ENCODE measurements around the gene SHOC2. TPM values are rescaled to one million over a fixed set of nuclear protein-coding genes. Genes with fewer than 3 reads are reported as not detected.
A peak's percentile ranks its signal among the peaks of the same experiment; 100 is the strongest.

The SHOC2 gene
- total and polyA plus RNA-seq, 9 donors: 19.4 to 91.2 (median 63.1) TPM

GRCh38 chr10:110893559-110894179, 25.7 kb upstream of the SHOC2 start:
- no peak for DNase-seq
- peak; percentile 25 to 55 (median 37) for TF ChIP-seq CTCF (IDR thresholded peaks at IDR 0.05)
- no peak for TF ChIP-seq POLR2A (IDR thresholded peaks at IDR 0.05)
- H3K27me3 ChIP-seq: no peaks in the 10 kb centered on the region
- H3K9me3 ChIP-seq: no peaks in the 10 kb centered on the region
- no peaks in the 10 kb centered on the region for H3K36me3 ChIP-seq
- intact Hi-C loops (cut with DNase I): no loop called here
- H3K4me3 ChIP-seq: no peak overlapping the region
- H3K4me1 ChIP-seq (ENCODE audit: insufficient read depth): no peaks in the 10 kb centered on the region
- 31 to 33% (median 32%) methylated on average over 4 of the region's 4 CpGs for WGBS, 3 donors
- H3K27ac ChIP-seq: no peak overlapping the region

GRCh38 chr10:110897184-110897583, 22.2 kb upstream of the SHOC2 start:
- H3K36me3 ChIP-seq: no peaks in the 10 kb centered on the region
- intact Hi-C loops (cut with DNase I): loop anchor here in 1 of 4 donors (5.0 kb wide), 1 partner anchor 150 kb away; no protein-coding TSS in a partner anchor

DNA sequence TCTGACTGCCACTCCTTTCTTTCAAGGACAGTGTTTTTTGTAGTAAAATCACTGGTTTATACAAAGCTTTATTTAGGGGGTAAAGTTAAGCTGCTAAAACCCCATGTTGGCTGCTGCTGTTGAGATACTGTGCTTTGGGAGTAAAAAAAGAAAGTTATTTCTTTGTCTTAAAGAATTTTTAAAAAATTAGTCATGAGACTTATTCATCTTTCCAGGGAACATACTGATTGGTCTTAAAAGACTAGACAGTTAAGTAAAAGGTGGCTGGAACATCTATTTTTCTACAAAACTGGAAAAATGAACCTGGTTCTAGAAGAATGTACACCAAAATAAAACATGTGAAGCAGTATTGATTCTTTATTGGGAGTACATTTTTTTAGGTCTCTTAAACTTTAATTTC, 21.0 kb upstream of the SHOC2 start:
- Histone ChIP-seq H3K9me3 (no peaks in the 10 kb centered on the region), H3K4me3 (no peak overlapping the region), H3K27me3 (no peaks in the 10 kb centered on the region), H3K36me3 (no peaks in the 10 kb centered on the region), H3K4me1 (ENCODE audit: insufficient read depth) (no peaks in the 10 kb centered on the region), H3K27ac (no peak overlapping the region)
- intact Hi-C loops (cut with DNase I): loop anchor here in 1 of 4 donors (5.0 kb wide), 1 partner anchor 151 kb away; no protein-coding TSS in a partner anchor
- no peak for DNase-seq
- TF ChIP-seq CTCF (IDR thresholded peaks at IDR 0.05): no peak
- TF ChIP-seq POLR2A (IDR thresholded peaks at IDR 0.05): no peak
- no peak for TF ChIP-seq EP300 (IDR thresholded peaks at IDR 0.05)

More at GRCh38 chr10:110897184-110897583, 22.2 kb upstream of the SHOC2 start:
- Histone ChIP-seq H3K27me3 (no peaks in the 10 kb centered on the region), H3K4me3 (no peak overlapping the region), H3K4me1 (ENCODE audit: insufficient read depth) (no peaks in the 10 kb centered on the region), H3K9me3 (no peaks in the 10 kb centered on the region), H3K27ac (no peak overlapping the region)
- DNase-seq: no peak
- 32 to 70% (median 49%) methylated on average over 1 of the region's 1 CpG for WGBS, 3 donors
- TF ChIP-seq EP300 (IDR thresholded peaks at IDR 0.05) (no peak), CTCF (IDR thresholded peaks at IDR 0.05) (no peak), POLR2A (IDR thresholded peaks at IDR 0.05) (no peak)

DNA sequence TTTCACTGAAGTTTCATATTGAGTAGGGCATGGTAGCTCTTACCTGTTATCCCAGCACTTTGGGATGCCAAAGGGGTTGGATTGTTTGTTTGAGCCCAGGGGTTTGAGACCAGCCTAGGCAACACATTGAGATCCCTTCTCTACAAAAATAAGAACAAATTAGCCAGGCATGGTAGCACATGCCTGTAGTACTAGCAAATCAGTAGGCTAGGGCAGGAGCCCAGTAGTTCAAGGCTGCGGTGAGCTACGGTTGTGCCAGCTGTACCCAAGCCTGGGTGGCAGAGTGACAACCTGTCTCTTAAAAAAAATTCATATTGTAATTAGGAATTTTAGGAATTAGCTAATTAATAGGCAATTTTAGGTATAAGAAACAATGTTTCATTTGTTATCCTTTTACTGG, 18.4 kb upstream of the SHOC2 start:
- Histone ChIP-seq H3K36me3 (no peaks in the 10 kb centered on the region), H3K4me1 (ENCODE audit: insufficient read depth) (no peaks in the 10 kb centered on the region), H3K27me3 (no peaks in the 10 kb centered on the region), H3K4me3 (no peak overlapping the region), H3K9me3 (no peaks in the 10 kb centered on the region), H3K27ac (no peak overlapping the region)
- no peak for DNase-seq
- 92 to 94% (median 92%) methylated on average over 2 of the region's 2 CpGs for WGBS, 3 donors
- TF ChIP-seq CTCF (IDR thresholded peaks at IDR 0.05) (no peak), POLR2A (IDR thresholded peaks at IDR 0.05) (no peak), EP300 (IDR thresholded peaks at IDR 0.05) (no peak)
- intact Hi-C loops (cut with DNase I): loop anchor here in 1 of 4 donors (10.0 kb wide), 1 partner anchor 86 kb away; no protein-coding TSS in a partner anchor

Data from ovary (tissue), 9 donors.